Measurements from ENCODE around the gene DMKN. TPM values are rescaled to one million over a fixed set of nuclear protein-coding genes. Genes with fewer than 3 reads are reported as not detected.
A peak's percentile ranks its signal among the peaks of the same experiment; 100 is the strongest.

Gene DMKN
- total and polyA plus RNA-seq, 9 of the 15 experiments (the other 6 are each of a cell fraction or from before 2014, with no cell fraction given), result 0.36 to 0.53 TPM; not detected in 7

DNA sequence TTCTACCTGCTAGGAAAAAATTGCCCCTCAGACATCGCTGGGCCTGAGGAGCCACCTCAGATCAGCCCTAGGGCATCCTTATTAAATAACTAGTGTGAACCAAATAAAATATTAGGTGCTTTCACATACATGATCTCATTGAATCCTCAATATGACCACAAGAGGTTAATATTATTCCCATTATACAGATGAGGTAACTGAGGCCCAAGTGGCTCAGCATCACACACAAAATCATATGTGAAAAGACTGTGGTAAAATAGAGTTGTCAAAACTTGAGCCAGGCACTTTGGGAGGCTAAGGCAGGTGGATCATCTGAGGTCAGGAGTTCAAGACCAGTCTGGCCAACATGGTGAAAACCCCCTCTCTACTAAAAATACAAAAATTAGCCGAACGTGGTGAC, 2.9 kb upstream of the DMKN start (continued):
- TF ChIP-seq ZNF121 (CRISPR knock-in tag; conservative IDR thresholded peaks at IDR 0.05), result no peak

DNA sequence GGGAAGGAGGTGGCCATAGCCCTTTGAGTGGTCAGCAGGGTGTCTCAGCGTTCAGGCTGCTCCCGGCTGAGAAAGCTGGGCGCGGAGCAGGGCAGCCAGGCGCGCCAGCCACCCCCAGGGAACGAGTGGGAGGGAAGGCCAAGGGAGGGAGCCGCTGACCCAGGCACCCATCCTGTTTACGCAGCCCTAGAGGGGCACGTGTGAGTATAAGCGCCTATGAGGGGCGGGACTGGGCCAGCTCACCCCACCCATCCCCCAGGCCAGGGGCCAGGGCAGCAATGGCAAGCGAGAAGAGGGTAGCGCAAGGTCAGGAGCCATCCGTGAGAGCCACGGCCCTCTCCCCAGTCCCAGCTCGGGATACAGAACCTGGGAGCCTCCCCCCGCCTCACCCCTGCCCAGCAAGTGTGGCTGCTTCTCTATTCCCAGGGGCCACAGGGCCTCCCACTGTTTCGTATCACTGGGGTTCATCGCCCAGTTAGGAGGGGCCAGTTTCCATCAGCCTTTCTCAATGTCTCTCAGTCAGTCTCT, 897 bp upstream of the DMKN start:
- in situ Hi-C loops (cut with MboI), result no loop called here
- no peak for ATAC-seq

More for the DNA sequence above, 897 bp upstream of the DMKN start:
- Histone ChIP-seq H3K27ac (ENCODE audit: extremely low read depth, low read depth, low read length) (no peak overlapping the region), H3K27me3 (ENCODE audit: control insufficient read depth in 2 of 2, insufficient read depth in 2 of 2, low read length in 2 of 2) (peaks cover 41 to 71% of the 10 kb centered on the region in 2 experiments; a peak in 4 of 5 replicates), H3K9ac (ENCODE audit: insufficient read depth in 1 of 2, low read depth in 2 of 2, low read length in 2 of 2) (peak overlapping the region in 1 of 2 experiments; percentile 10; a peak in 2 of 4 replicates), H3K4me1 (replicated peaks in 1 of 2; ENCODE audit: control insufficient read depth in 2 of 2, insufficient read depth in 2 of 2, low read length in 2 of 2) (peaks cover 0 to 36% of the 10 kb centered on the region in 2 experiments; a peak in 4 of 5 replicates), H3K4me2 (ENCODE audit: insufficient read depth, low read length) (no peak overlapping the region), H3K4me3 (no peak overlapping the region), H3K36me3 (ENCODE audit: control insufficient read depth, insufficient read depth, low read length) (no peaks in the 10 kb centered on the region), H2AFZ (ENCODE audit: low read depth, low read length) (no peak overlapping the region), H4K20me1 (replicated peaks; ENCODE audit: control insufficient read depth, insufficient read depth, low read length) (peaks cover 14% of the 10 kb centered on the region), H3K9me1 (ENCODE audit: control insufficient read depth, insufficient read depth, low read length) (peaks cover 2% of the 10 kb centered on the region), H3K79me2 (ENCODE audit: control insufficient read depth, insufficient read depth, low read length) (no peaks in the 10 kb centered on the region), H3K9me3 (replicated peaks; ENCODE audit: control insufficient read depth, insufficient read depth, low read depth, low read length) (no peaks in the 10 kb centered on the region)
- intact Hi-C loops (cut with micrococcal nuclease), result no loop called here
- BruUV-seq (replicated peaks), result no TSS peak
- FAIRE-seq (no peak), DNase-seq (ENCODE audit: extremely low read depth in 1 of 4, low spot score in 3 of 4) (peak in 2 of 4 experiments; percentile 34 to 47)
- 6% methylated on average over 14 of the region's 20 CpGs for WGBS (ENCODE audit: insufficient coverage, low coverage, missing lambda C conversion rate)
- ChIA-PET CTCF (ENCODE audit: low intra/inter-chr PET ratio) (no interaction called here), POLR2A (interaction anchor here (0.6 to 1.1 kb wide), 2 partner anchors 9 to 162 kb away, joined by 3 to 4 read pairs; no protein-coding TSS in a partner anchor)
- TF ChIP-seq TBP (optimal IDR thresholded peaks at IDR 0.05; ENCODE audit: low read depth, low read length) (no peak), KLF1 (tag; IDR thresholded peaks at IDR 0.05) (no peak), COPS2 (conservative IDR thresholded peaks at IDR 0.05) (no peak), U2AF1 (optimal IDR thresholded peaks at IDR 0.05; ENCODE audit: low read depth, low read length) (no peak), DLX4 (CRISPR knock-in tag; IDR thresholded peaks at IDR 0.05) (no peak), GTF3C2 (IDR thresholded peaks at IDR 0.05; ENCODE audit: borderline replicate concordance, extremely low read depth, insufficient read length) (no peak), RFX5 (IDR thresholded peaks at IDR 0.05; ENCODE audit: low read depth, low read length) (no peak), ASH1L (IDR thresholded peaks at IDR 0.05; ENCODE audit: borderline replicate concordance, low read depth, partially characterized antibody) (no peak), ZNF175 (CRISPR knock-in tag; IDR thresholded peaks at IDR 0.05; ENCODE audit: low read depth) (no peak), BHLHE40 (IDR thresholded peaks at IDR 0.05; ENCODE audit: low read length) (no peak), EP300 (IDR thresholded peaks at IDR 0.05; ENCODE audit: low read length) (no peak), ZNF134 (CRISPR knock-in tag; conservative IDR thresholded peaks at IDR 0.05) (no peak), GTF2A2 (tag; IDR thresholded peaks at IDR 0.05) (no peak)
